GM23338 (cell line): ENCODE results near the gene STX16. TPM values are rescaled to one million over a fixed set of nuclear protein-coding genes. Genes with fewer than 3 reads are reported as not detected.

ENCODE experiments used
- ATAC-seq: fragments of 200-7000 bp; cut with Tn5 transposase; 3 replicates; pipeline ENCODE4 v1.9.1; 2020
- DNase-seq: peaks from one replicate; pipeline ENCODE4 v3.0.0-alpha.2; 2015; ENCODE audit warnings: low spot score
- H2AFZ ChIP-seq: fragments of 200-600 bp; sonication (generic); 2 replicates; pipeline ENCODE4 v1.8.0; 2016; ENCODE audit warnings: antibody characterized with exemption, mild to moderate bottlenecking, moderate library complexity
- H3F3A ChIP-seq: fragments of 200-600 bp; sonication (generic); replicated peaks from 2 replicates; pipeline ENCODE4 v1.8.0; 2017; ENCODE audit warnings: antibody characterized with exemption, mixed run types, low read depth
- H3K27ac ChIP-seq: fragments of 200-600 bp; sonication (generic); 2 replicates; pipeline ENCODE4 v1.6.1; 2016; ENCODE audit warnings: low read depth
- H3K27me3 ChIP-seq: fragments of 200-600 bp; sonication (generic); 2 replicates; pipeline ENCODE4 v1.8.0; 2016; ENCODE audit warnings: mild to moderate bottlenecking, mixed run types, moderate library complexity; ENCODE audit not compliant: insufficient read depth
- H3K36me3 ChIP-seq: fragments of 200-600 bp; sonication (generic); 2 replicates; pipeline ENCODE4 v1.8.0; 2016; ENCODE audit warnings: mild to moderate bottlenecking; ENCODE audit not compliant: insufficient read depth
- H3K4me1 ChIP-seq: fragments of 200-600 bp; sonication (generic); 2 replicates; pipeline ENCODE4 v1.8.0; 2016; ENCODE audit warnings: mild to moderate bottlenecking, moderate library complexity; ENCODE audit not compliant: insufficient read depth
- H3K4me2 ChIP-seq: fragments of 200-600 bp; sonication (generic); 2 replicates; pipeline ENCODE4 v1.7.1; 2017; ENCODE audit warnings: mixed run types
- H3K4me3 ChIP-seq: fragments of 200-600 bp; sonication (generic); 2 replicates; pipeline ENCODE4 v1.6.1; 2016; ENCODE audit warnings: mixed run types
- H3K79me2 ChIP-seq: fragments of 200-600 bp; sonication (generic); replicated peaks from 2 replicates; pipeline ENCODE4 v1.8.0; 2017; ENCODE audit warnings: mild to moderate bottlenecking; ENCODE audit not compliant: insufficient read depth
- H3K9me2 ChIP-seq: fragments of 200-600 bp; sonication (generic); 2 replicates; pipeline ENCODE4 v1.8.0; 2017; ENCODE audit not compliant: insufficient read depth
- H4K20me1 ChIP-seq: fragments of 200-600 bp; sonication (generic); replicated peaks from 2 replicates; pipeline ENCODE4 v1.8.0; 2017; ENCODE audit warnings: mild to moderate bottlenecking; ENCODE audit not compliant: insufficient read depth
- H3K27ac Mint-ChIP-seq: 2 replicates; pipeline ENCODE4 v1.8.0; 2020; ENCODE audit warnings: inconsistent platforms, mild to moderate bottlenecking, moderate library complexity, mixed read lengths
- H3K27me3 Mint-ChIP-seq: 3 replicates; pipeline ENCODE4 v1.8.0; 2022; ENCODE audit warnings: low read depth, mild to moderate bottlenecking, moderate library complexity, mixed read lengths, inconsistent platforms; ENCODE audit not compliant: insufficient read depth, poor library complexity
- H3K36me3 Mint-ChIP-seq: 3 replicates; pipeline ENCODE4 v1.8.0; 2021; ENCODE audit warnings: low read depth, mild to moderate bottlenecking, inconsistent platforms, moderate library complexity, mixed read lengths
- H3K4me1 Mint-ChIP-seq: 3 replicates; pipeline ENCODE4 v1.8.0; 2020; ENCODE audit warnings: mild to moderate bottlenecking, inconsistent platforms, mixed read lengths
- H3K4me3 Mint-ChIP-seq: 3 replicates; pipeline ENCODE4 v1.8.0; 2021; ENCODE audit warnings: moderate library complexity, mild to moderate bottlenecking, inconsistent platforms, mixed read lengths
- H3K9me3 Mint-ChIP-seq: 3 replicates; pipeline ENCODE4 v1.8.0; 2020; ENCODE audit warnings: moderate library complexity, mild to moderate bottlenecking, inconsistent platforms, mixed read lengths
- CREB1 ChIP-seq: fragments of 250-450 bp; sonication (Bioruptor Pico); IDR thresholded peaks from 2 replicates; pipeline ENCODE4 v1.5.0; 2020; ENCODE audit warnings: low read depth, mild to moderate bottlenecking, moderate library complexity
- EZH2 ChIP-seq: fragments of 200-600 bp; sonication (generic); IDR thresholded peaks from one replicate; pipeline ENCODE4 v1.8.0; 2017; ENCODE audit warnings: antibody characterized with exemption, mild to moderate bottlenecking, low read depth; ENCODE audit not compliant: unreplicated experiment
- EZH2phosphoT487 ChIP-seq: fragments of 200-600 bp; sonication (generic); IDR thresholded peaks from one replicate; pipeline ENCODE4 v1.8.1; 2018; ENCODE audit warnings: antibody characterized with exemption; ENCODE audit not compliant: unreplicated experiment
- JUNB ChIP-seq: IDR thresholded peaks from one replicate; pipeline ENCODE4 v1.6.1; 2016; ENCODE audit warnings: antibody characterized with exemption; ENCODE audit not compliant: unreplicated experiment
- REST ChIP-seq: IDR thresholded peaks from one replicate; pipeline ENCODE4 v1.6.1; 2018; ENCODE audit warnings: antibody characterized with exemption; ENCODE audit not compliant: unreplicated experiment
- ZNF114 ChIP-seq: fragments of 250-450 bp; sonication (Bioruptor Pico); IDR thresholded peaks from 2 replicates; pipeline ENCODE4 v1.5.0; 2020; ENCODE audit warnings: mild to moderate bottlenecking, moderate library complexity
- ZNF462 ChIP-seq: fragments of 250-450 bp; sonication (Bioruptor Pico); IDR thresholded peaks from 2 replicates; pipeline ENCODE4 v1.5.0; 2020; ENCODE audit warnings: mild to moderate bottlenecking, moderate library complexity
- polyA plus RNA-seq: library from polyadenylated mRNA; unstranded; fragments of >200 nt; fragmentation: Nextera tagmentation; extraction: Ambion mirVana; gene quantifications from 2 replicates; pipeline ENCODE4 v1.2.1, GENCODE V29; 2016
- total RNA-seq: library from RNA; depleted of rRNA; stranded (reverse); fragments of >200 nt; shearing (Covaris generic); gene quantifications from 2 replicates; pipeline ENCODE4 v1.2.3, GENCODE V29; 2014

Gene STX16
- total and polyA plus RNA-seq, 2 experiments from 2014 or later, result 31.2 to 70.5 TPM

GRCh38 chr20:58604128-58604881 is 46.8 kb upstream of the STX16 start (continued):
- no peak for TF ChIP-seq ZNF462 (CRISPR knock-in tag)
- no peak for TF ChIP-seq EZH2phosphoT487
- no peak for TF ChIP-seq JUNB

- Histone ChIP-seq H3K79me2 (no peaks in the 10 kb centered on the region), H3K4me3 (no peak overlapping the region), H3K4me1 (peaks cover 3% of the 10 kb centered on the region; the same call in 1 of the 2 replicates), H3K36me3 (no peaks in the 10 kb centered on the region), H4K20me1 (no peaks in the 10 kb centered on the region), H3K27me3 (no peaks in the 10 kb centered on the region), H3F3A (no peaks in the 10 kb centered on the region), H2AFZ (peak overlapping the region; percentile 28; the same call in 1 of the 2 replicates), H3K9me2 (no peaks in the 10 kb centered on the region), H3K4me2 (no peak overlapping the region), H3K27ac (no peak overlapping the region)
- Mint-ChIP-seq H3K9me3 (no peaks in the 10 kb centered on the region), H3K4me3 (no peak overlapping the region), H3K36me3 (no peaks in the 10 kb centered on the region), H3K27ac (no peak overlapping the region), H3K4me1 (no peaks in the 10 kb centered on the region), H3K27me3 (peaks cover 8% of the 10 kb centered on the region)
- no peak; the same call in 1 of the 3 replicates for ATAC-seq
- DNase-seq, result no peak
- no peak for TF ChIP-seq JUNB
- TF ChIP-seq CREB1 (CRISPR knock-in tag), result no peak
- no peak for TF ChIP-seq REST
- no peak for TF ChIP-seq EZH2
- TF ChIP-seq ZNF114 (CRISPR knock-in tag), result no peak
Measured at GRCh38 chr20:58605292-58606065, 45.6 kb upstream of the STX16 start.
